ENCODE data around the gene SLC9A6.
"Not testable (repeated sequence)": the region's sequence is repeated elsewhere in the genome, so short reads cannot be mapped to it uniquely, and the experiment has no call there.

Gene SLC9A6

DNA sequence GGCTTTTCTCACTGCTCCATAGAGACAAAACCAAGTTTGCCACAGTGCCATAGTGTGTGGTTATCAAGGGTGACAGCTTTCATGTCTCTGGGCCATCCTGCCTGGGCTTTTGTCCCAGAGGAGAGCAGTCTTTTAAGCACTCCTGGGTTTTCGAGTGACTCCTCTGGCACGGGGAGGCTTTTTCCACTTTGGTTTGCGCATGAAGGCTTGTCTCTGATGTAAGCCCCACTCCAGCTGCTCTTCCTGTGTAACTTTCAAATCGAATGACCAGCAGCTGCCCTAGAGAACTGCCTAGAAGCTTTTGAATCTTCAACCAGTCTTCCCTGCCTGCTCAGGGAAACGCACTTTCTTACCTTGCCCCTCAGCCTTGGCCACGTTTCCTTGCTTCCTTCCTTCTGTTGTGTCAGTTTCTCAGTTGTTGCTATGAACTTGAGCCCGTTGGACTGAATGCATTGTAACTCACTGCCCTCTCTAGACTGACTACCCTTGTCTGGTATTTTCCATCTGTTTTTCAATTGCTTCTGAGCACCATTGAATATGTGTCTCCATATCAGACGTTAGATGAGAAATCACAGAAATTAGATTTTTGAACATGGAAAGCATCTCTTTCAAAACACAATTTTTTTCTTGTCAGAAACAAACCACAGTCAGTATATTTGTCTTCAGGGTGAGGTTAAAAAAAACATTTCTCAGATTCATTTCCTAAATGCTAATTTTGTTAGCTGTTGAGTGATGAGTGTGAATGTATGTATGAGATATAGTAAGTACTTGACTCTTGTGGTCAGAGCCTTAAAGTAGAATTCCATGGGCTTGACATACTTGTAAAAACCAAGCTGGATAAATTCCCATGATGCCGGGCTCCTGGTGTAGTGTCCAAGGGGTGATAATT is 45.3 kb downstream of the SLC9A6 start:
- no peak for DNase-seq

DNA sequence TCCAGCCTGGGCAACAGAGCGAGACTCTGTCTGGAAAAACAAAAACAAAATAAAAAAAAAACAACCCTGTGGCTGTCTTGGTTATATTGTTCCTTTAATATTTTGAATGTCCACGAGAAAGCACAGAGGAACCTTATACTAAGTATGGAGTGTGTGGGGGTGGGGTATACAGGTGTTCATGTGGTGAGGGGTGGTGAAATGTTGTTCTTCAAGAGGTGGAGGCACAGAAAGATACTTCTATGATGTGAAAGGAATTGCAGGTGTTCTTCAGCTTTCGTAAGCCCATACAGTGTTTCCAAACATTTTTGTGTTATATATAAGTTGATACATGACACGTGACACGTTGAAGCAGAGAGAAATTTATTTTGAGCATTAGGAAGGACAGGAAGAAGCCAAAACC is 46.4 kb downstream of the SLC9A6 start:
- no peak for DNase-seq

DNA sequence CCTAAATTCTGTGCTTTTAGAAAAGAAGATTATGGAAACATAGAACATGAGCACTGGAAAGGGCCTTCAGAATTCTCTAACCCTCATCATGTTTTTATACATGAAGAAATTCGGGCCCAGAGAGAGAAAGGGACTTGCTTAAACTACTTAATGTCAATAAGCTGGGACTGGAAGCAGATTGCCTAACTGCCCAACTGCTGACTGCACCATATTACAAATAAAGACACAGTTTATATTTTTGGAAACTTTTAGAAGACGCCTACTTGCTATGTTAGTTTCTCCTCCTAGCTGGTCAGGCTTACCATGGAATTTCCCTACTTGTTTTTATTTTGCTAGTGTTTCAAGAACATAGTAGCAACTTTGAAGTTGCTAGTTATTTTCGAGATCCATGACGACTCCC is 47.1 kb downstream of the SLC9A6 start:
- no peak for DNase-seq

DNA sequence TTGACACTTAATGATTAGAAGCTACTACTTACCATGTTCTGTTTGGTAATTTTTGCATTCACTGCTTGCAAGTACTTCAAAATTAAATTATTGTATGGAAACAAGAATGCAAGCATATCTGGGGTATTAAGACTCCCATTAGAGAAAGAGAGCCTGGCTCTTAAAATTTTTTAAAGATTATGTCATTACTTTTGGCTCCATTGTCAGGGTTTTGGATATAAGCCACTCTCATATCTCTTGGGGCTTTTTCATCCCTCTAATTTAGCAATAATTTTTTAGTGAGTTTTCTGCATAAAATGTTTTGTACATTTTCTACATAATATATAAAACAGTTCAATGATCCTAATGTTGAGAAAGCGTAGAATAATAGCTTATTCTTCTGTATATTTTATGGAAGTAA is 49.4 kb downstream of the SLC9A6 start:
- no peak for DNase-seq

DNA sequence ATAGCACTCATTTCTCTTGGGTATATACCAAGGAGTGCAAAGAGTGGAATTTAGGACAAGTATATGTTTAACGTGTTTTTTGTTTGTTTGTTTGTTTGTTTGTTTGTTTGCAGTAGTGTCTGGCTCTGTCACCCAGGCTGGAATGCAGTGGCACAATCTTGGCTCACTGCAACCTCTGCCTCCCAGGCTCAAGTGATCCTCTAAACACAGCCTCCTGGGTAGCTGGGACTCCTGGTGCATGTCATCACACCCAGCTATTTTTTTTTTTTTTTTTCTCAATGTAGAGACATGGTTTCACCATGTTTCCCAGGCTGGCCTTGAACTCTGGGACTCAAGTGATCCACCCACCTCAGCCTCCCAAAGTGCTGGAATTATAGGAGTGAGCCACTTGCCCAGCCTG is 50.4 kb downstream of the SLC9A6 start:
- DNase-seq: no peak

DNA sequence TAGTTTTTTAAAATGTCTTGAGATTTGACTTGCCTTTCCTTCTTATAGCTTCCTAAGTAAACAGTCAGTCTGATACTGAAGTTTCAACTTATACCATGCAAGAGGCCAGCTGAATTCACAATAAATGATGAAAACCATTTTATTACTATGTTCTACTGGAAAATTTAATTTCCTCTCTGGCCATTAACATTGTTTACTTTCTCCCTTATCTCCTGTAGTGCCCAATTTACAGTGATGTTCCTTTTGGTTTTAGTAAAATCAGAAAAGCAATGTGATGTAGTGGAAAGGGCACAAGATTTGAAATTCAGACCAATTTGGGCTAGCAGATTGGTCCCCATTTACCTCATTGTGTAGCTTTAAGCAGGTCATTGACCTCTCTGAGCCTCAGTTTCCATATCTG is 54.2 kb downstream of the SLC9A6 start:
- DNase-seq: no peak

DNA sequence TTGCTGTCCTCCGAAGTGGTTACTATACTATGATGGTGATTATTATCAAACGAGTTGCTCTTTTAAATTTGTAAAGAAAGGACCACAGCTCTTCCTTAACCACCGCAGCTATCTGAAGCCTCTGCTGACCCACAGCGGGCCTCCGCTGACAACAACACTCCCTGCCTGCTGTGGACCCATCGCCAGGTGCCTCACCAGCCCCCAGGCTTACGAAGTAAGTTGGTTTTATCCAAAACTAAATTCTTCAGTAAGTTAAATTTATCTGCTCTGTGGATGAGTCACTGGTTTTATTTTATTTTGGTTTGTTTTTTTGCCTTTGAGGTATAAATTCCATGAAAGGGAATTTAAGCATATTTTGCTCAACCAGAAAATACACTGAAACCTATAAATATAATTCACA is 54.7 kb downstream of the SLC9A6 start:
- no peak for DNase-seq

DNA sequence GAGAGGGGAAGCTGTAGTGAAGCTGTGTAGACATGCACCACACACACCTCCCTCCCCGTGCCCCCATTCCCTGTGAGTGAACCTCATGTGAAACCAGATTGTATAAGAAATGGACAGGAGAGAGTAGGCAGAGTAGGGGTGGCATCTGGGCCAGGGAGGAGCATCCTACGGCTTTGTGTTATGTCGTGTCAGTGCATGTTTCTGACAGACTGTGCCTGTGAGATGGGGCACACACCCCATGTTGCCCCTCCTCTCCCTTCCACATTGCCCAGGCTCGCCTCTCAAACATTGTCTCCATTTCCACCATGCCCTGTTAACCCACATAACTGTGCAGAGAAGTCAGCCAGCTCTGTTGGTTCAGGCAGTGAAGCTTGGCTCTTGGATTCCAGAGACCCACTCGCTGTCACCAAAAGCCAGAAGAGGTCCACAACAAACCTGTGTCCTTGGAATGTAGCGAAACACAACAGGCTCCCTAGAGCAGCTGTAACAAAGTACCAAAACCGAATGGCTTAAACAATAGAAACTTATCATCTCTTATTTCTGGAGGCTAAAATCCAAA is 56.1 kb downstream of the SLC9A6 start:
- no peak for DNase-seq

DNA sequence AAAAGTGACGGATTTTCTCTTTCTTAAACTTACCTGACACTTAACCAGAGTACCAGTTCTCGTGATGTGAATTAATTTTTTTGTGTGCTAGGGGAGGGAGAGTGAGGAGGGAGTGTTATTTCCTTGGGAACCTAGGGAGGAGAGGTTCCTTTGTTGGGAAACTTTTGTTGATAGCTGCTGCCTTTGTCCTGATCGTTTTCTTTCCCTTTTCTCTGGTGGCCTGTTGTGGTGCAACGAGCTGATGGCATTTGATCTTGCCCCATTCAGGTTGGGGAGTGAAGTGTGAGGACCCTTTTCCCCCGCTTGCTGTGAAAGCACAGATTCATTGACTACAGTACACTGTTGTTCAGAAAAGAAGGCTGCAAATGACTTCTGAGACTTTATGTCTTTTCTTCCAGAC is 59.8 kb downstream of the SLC9A6 start:
- DNase-seq: no peak

DNA sequence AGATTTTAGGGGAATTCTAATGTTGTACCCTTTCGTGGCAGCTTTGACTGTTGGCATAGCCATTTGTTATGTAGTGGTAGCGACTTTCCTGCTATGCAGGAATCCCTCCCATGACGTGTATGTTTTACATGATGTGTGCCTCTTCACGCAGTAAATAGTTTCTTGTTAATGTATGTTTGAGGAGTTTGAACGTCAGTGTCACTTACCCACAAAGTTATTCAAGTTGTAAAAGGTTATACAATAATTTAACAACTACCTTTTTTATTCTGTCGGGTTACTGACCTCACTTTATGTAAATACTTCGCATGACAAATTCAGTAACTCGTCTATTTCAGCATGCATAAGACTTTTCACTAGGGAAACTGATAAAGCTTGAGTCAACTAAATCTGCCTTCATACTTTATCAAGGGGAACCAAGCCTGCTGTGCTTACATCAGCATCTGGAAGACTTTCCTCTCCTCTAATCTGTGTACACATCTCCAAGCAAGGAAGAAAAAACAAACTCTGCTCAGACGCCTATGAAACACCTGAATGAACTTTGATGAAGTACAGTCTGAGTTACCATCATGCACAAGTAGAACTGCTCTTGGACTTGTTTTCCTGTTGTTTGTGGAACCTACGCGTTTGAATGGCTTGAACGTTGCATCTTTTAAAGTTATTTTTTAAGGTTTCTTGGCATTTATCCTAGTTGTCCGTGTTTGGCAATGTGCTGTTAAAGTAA is 61.2 kb downstream of the SLC9A6 start:
- DNase-seq: no peak

DNA sequence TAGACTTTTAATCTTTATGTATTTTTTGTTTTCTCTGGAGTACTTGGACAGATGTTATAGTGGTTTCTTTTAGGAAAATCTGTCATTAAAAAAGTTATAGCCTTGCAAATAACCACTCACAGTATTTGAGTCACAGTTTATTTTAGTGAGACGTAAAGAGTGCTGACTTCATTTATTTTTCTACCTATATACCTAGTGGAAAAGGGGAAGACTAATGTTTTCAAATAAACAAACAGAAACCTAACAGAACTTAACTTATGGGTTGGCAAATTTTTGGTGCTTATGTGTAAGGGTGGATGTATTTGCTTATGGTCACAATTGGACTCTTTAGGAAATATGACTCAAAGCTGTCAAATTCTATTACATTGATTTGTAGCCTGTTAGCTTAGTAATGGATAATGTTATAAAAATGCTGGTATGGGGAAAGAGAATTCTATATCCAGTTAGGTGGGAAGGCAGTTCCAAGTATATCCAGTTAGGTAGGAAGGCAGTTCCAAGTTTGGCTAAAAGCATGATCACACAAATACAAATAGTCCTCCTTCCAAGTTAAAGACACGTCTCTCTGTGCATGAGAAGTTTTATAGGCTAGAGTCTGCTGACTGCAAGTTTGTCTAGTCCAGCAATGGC is 61.9 kb downstream of the SLC9A6 start:
- DNase-seq: no peak

DNA sequence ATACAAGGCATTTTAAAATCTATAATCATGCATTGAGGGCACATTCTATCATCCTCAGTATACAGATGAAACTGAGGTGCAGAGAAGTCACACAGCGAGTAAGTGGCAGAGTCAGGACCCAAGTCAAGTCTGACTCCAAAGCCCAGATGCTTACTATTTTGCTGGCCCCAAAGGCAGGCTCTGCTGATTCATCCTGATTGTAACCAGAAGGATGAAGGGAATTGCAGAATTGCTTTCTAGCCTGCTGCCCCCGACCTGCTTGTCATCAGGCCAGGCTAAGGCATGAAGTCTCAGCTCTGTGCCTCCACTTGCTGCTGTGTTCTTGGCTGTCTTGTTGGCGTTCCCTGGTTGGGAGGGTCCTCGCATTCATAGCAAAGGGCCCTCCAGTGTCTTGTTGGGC is 62.7 kb downstream of the SLC9A6 start:
- DNase-seq: no peak

DNA sequence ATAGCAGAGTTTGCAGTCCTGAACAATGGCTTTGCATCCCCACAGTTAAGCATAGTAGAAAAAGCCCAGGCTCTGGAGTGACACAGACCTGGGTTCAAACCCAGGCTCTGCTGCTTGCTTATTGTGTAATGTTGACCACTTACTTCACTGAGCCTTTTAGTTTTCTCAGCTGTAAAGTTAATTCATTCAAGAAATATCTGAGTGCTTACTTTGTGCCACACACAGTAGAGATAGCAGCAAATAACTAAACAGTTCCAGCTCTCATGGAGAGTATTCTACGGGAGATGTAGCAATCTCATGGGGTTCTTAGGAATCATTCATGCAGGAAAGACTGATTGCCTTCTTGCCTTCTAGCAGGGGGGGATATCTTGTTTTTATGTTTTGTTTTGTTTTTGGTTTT is 63.2 kb downstream of the SLC9A6 start:
- no peak for DNase-seq

DNA sequence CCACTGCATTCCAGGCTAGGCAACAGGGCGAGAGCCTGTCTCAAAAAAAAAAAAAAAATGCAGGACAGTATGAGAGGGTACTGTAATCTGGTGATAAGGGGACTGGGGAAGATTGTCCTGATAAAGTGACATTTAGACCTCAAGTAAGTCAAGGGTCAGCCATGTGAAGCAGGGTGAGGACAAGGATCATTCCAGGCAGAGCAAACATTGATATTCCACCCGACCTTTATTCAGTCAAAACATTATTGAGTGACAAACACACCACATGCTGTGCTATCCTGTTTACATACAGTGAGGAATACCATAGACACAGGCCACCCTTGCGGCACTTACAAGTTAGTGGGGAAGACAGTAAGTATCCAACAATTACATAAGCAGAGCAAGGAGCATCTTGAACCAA is 64.4 kb downstream of the SLC9A6 start:
- DNase-seq: no peak

DNA sequence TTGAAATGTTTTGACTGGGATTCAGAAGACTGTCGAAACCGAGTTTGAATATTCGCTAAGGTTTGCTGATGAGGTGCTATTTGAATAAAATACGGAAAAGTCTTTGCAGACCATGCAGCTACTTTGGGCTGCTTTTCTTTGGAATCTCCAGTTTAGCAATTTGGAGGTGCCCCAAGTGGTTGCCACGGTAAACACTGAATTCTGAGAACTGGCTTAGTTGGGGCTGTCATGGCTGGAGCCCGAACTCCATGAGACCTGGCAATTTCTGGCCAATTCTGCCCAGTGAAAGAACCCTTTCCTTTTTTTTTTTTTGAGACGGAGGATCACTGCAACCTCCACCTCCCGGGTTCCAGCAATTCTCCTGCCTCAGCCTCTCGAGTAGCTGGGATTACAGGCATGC is 65.6 kb downstream of the SLC9A6 start:
- not testable (repeated sequence) for DNase-seq

DNA sequence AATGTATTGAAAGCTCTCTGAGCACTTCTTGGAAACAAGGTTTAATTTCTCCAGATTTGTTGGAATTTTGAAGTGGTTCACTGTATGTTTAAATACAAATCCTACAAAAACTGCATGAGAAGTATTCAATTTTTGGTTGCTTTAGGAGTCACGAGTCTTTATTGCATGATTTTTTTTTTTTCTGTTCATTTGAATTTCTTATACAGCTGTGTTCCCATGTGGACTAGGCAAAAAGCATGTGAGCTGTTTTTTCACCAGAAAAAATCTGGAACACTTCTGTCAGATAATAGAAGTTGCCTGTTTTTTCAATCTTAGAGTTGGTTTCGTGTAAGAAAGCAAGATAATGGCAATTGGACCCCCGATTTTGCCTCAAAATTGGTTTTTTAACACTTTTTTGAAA is 66.4 kb downstream of the SLC9A6 start:
- no peak for DNase-seq

DNA sequence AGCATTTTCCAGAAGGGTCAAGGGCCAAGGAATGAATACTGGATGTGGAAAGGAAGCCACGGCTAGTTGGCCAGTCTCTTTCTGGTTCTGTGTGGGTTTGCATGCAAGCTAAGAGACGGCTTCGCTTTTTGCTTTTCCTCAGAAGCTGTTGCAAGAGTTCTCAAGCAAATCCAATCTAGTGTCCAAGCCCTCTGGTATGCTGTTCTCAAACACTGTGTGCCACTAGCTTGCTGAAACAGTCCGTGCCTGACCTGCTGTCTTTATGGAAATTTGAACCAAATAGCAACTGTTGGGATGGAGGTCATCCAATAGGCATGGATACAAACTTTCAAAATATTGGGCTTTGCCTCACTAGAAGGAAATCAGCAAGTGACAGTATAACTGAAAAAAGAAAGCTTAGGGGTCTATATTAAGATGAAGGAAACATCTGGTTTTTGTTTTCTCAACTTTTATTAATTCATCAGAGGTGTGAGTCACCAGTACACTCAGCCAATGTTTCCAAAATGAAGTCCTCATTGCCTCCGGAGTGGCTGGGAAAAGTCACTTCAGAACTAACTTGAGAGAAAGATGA is 70.5 kb downstream of the SLC9A6 start:
- DNase-seq: no peak

DNA sequence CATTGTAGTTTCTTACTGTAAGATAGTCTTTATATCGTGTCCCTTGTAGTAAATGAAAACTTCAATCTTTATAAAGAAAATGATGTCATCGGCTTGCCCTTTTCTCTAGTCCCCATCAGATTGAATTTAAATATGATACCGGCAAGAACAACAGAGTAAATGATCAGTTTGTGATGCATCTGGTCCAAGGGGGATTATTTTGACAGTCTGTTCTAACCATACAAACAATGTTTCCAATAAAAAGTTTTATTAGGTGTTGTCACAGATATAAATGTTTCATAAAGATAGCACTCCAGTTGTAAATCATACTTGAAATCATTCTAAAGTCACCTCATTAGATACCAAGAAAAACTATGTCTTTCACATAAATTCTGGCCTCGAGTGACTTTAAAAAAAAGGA is 72.3 kb downstream of the SLC9A6 start:
- no peak for DNase-seq

DNA sequence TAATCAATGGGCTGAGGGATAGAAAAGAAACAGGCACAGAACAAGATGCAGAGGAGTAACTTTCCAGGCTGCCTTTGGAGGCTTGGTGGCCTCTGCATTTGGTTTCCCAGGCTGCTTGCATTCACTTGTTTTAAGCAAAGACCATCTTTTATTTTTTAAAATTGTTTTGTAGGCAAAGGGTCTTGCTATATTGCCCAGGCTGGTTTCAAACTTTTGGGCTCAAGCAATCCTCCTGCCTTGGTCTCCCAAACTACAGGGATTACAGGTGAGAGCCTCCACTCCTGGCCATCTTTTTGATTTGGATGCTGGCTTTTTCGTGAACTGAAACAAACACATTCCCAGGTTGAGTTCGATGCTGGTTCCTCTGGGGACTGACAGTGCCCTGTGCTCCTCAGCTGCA is 74.1 kb downstream of the SLC9A6 start:
- DNase-seq: no peak

DNA sequence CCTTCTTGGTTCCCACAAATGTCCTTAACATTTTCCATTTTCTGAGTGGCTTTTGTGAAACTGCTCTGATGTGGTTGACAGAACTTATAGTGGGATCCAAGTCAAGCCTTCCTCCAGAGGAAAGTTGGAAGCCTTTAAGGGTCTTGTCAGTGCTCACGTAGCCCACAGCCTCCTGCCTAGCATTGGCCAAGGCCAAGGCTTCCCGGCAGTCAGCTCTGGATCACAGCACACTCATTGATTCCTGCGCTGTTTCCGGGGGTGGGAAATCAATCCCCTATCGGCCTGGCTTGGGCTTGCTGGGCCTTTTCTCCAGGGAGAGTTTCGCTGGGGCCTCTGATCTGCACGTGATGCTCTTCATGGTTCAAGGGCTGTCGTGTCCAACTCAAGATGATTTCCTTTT is 76.1 kb downstream of the SLC9A6 start:
- no peak for DNase-seq

DNA sequence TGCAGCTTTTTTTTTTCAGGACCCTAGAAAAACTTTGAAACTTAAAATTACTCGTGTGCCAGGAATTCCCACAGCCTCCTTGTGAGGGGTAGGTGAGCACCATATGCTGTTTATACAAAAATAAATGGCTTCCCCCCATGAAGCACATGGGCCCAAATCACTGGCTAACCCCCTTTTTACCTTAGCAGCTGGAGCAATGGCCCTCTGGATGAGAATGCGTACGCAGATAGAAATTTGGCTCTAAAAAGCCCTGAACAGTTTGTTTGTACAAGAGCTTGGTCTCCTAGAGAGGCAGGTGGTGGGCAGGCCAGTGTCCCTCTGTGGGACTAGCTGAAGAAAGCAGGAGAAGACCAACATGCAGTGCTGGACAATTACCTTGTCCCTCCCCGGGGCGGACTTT is 76.5 kb downstream of the SLC9A6 start:
- no peak for DNase-seq

DNA sequence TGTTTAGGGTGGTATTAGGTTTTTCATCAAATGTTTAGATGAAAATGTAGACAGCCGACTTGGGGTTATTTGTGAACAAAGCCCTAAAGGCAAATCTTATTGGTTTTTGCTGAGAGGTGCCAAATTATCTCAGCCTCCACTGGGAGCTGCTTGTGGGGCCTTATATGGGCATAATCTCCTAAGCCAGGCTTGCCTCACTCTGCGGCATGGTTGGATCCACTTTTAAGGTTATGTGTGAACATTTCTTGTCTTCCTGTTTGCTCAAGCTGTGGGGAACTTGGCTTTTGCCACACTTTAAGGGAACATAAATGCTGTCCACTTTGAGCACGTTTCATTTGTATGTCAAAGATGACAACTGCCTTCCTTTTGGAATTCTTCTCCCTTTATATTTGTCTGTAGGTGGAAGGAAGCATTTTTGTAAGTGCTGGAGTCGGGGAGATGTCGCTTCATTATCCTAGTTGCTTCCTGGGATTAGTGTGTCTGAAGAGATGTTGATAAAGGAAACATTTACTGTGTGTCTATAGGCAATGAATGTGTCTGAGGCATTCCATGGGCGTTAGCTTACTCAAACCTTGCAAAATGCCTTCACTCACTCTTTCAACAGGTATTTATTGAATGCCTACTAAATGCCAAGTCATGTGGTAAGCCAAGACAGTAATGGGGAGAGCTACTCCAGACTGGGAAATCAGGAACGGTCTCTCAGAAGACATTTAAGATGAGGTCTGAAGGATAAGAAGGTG is 78.3 kb downstream of the SLC9A6 start:
- no peak for DNase-seq

DNA sequence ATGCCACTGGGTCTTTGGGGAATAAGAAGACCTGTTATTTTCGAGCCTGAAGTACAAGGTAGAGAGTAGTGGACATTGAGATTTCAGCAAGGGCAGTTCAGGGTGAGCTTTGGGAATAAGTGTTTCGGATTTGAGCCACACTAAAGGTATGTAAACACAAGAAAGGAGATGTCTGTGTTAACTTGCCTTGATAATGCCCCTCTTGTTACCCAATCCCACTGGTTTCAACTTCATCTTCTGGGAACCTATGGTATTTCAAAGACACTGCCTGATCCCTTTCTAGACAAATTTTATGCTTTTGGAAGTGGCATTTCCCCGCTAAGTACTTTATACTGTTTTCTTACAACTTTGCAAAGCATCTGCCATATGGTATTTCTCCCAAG is 79.4 kb downstream of the SLC9A6 start:
- no peak for DNase-seq
